GM19438 (cell line): ENCODE data around the gene SLC36A4.
A peak's percentile ranks its signal among the peaks of the same experiment; 100 is the strongest.
"Not testable (repeated sequence)": the region's sequence is repeated elsewhere in the genome, so short reads cannot be mapped to it uniquely, and the experiment has no call there.

Experiments
- ATAC-seq: cut with Tn5 transposase; IDR thresholded peaks from one replicate; pipeline ENCODE4 v1.9.1; 2021; ENCODE audit warnings: low read depth; ENCODE audit not compliant: unreplicated experiment

SLC36A4 gene

GRCh38 chr11:93197380-93198214 lies at the start of gene SLC36A4:
Gene SLC36A4, minus strand, starts transcription at chr11:93197991. Its CDS starts 159 bp downstream, at chr11:93197832.
- ATAC-seq = peak; percentile 92

DNA sequence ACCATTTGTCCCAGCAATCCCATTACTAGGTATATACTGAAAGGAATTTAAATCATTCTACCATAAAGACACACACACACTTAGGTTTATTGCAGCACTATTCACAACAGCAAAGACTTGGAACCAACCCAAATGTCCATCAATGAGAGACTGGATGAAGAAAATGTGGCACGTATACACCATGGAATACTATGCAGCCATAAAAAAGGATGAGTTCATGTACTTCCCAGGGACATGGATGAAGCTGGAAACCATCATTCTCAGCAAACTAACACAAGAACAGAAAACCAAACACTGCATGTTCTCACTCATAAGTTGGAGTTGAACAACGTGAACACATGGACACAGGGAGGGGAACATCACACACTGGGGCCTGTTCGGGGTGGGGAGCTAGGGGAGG lies 49.0 kb upstream of the SLC36A4 start:
- not testable (repeated sequence) for ATAC-seq

- ATAC-seq = no peak
Observed at GRCh38 chr11:93244018-93244417, 46.2 kb upstream of the SLC36A4 start.

GRCh38 chr11:93239966-93240365 lies 42.2 kb upstream of the SLC36A4 start:
- ATAC-seq = no peak

DNA sequence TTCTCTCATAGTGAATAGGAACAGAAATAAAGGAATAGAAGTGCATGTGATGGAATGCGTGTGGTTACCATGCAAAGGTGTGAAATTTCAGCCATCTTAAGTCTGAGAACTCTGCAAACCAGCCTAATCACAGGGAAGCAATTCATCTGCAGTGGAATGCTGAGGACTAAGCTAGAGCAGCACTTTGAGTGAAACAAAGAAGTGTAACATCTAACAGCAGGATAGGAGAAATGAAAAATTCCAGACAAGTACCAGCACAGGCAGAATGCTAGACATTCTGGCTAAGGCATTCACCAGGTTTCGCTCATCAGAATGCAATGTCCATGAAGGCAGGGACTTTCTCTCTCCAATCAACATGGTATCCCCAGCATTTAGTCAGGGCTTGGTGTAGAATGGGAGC lies 41.2 kb upstream of the SLC36A4 start:
- no peak for ATAC-seq

- peak; percentile 58 for ATAC-seq
Observed at GRCh38 chr11:93236741-93237675, 39.2 kb upstream of the SLC36A4 start.

DNA sequence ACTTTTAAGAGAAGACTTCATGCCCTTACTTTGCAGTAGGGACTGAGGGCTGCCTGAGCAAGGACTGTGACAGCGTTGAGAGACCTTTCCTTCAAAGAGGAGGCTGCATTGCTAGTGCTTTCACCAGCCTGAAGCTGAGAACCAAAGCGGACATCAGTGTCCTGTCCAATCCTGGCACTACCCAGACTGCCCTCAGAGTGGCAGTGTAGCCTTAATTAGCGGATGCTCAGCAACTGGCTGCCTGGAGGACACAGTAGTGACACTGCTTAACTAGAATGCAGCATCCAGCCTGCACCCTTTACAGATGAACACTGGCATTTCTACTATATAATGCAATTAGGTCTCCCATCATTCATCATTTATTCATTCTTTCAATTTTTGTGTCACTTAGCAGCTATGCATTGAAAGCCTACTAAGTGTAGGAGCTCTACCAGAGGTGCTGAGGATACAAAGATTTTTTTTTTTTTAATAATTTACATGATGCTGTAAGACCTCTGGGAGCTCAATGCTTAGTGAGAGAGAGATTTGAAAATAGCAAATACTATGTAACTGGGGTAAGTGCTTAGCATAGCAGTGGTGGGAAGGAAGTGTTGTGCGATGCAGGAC lies 36.9 kb upstream of the SLC36A4 start:
- peak; percentile 97 for ATAC-seq

DNA sequence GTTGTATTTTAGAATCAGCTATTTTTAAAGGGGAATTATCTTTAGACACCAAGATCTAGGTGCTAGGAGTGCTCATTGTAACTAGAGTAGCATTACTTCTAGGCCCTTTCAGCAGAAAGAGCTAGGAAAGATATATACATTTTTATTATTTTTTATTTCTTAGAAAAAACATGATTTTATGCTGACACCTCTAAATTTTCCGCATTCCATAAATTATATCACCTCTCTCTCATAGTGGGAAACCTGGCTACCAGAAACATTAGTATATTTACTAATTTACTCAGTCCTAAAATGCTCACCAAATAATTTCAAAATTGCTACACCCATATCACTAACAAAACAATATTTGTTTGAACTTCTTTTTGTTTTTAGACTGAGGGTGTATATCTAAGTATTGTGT lies 32.1 kb upstream of the SLC36A4 start:
- no peak for ATAC-seq

- ATAC-seq = no peak
Observed at GRCh38 chr11:93225662-93226061, 27.9 kb upstream of the SLC36A4 start.

- no peak for ATAC-seq
Observed at GRCh38 chr11:93221539-93221938, 23.7 kb upstream of the SLC36A4 start.

DNA sequence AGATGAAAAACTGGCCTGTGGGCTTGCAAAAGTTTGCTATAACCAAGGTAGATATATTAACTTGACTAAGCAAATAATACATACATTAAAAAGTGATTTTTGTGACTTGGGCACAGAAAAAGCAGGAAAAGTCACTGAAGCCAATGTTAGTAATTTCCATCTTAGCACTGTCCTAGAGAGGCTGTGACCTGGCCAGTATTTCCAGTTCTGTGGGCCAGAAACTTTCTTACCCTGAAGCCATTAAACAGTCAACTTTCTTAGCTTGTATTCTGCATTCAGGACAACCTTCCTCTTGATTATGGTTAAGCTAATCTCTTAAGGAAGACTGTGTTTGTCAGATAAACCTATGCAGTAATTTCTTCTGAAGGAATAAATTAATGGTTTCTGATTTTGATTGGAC lies 22.3 kb upstream of the SLC36A4 start:
- ATAC-seq = no peak

DNA sequence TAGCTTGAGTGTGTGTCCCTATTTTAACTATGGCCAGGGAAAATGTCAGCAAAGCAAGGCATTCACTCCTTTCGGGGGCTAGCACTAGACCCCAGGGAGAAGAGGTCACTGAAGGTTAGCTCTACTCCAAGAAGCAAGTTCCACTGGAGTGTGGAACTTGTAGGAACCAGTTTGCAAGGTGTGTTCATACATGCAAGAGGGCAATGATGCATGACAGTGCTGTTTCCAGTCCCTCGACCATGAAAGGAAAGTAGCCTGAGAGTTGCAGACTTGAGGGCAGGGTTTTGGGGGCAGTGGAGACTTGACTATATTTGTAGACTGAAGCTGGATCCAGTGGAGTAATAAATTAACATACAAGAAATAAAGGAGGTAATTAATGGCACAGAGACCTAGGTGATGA lies 21.6 kb upstream of the SLC36A4 start:
- ATAC-seq = no peak

- ATAC-seq = no peak
Observed at GRCh38 chr11:93216511-93217101, 18.8 kb upstream of the SLC36A4 start.

DNA sequence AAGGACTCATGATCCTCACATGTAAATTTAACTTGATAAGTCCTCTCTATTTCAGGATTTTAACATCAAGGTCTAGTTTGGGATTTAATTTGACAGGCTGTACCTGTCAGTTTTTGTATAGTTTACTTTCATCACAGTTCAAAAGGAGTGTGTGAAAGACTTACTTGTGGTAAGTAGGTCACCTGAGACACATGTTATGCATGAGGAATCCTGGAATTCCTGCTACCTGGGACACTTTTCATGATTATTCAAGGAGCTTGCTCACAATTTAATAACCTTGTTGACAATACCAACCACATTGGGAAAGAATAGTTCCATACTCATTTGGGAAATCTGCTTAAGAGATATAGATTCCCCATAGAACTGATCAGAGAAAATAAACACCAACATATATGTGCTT lies 15.8 kb upstream of the SLC36A4 start:
- no peak for ATAC-seq

DNA sequence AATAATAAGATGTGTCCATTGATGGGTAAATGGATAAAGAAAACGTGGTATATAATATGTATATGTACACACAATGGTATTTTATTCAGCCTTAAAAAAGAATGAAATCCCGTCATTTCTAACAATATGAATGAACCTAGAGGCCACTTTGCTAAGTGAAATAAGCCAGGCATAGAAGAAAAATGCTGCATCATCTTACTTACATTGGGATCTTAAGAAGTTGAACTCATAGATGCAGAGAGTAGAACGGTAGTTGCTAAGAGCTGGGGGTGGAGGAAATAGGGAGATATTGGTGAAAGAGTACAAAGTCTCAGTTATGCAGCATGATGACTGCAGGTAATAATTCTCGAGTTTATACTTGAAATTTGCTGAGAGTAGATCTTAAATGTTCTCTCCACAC lies 14.3 kb upstream of the SLC36A4 start:
- no peak for ATAC-seq

- ATAC-seq = no peak
Observed at GRCh38 chr11:93209466-93209865, 11.7 kb upstream of the SLC36A4 start.

DNA sequence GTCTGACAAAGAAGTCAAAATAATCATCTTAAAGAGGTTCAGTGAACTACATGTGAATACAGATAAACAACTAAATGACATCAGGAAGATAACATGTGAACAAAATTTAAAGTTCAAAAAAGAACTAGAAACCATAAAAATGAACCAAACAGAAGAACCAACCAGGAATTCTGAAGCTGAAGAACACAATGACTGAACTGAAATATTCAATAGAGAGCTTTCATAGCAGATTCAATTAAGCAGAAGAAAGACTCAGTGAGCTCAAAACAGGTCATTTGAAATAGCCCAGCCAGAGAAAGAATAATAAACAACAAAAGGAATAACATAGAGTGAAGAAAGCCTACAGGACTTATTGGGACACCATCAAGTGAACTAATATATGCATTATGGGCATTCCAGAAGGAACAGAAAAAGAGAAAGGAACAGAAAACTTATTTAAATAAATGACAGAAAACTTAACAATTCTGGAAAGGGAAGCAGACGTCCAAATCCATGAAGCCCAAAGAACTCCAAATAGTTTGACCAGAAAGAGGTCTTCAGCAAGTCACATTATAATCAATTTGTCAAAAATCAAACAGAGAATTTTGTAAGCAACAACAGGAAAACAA lies 11.0 kb upstream of the SLC36A4 start:
- no peak for ATAC-seq

- no peak for ATAC-seq
Observed at GRCh38 chr11:93199616-93200015, 1.8 kb upstream of the SLC36A4 start.

DNA sequence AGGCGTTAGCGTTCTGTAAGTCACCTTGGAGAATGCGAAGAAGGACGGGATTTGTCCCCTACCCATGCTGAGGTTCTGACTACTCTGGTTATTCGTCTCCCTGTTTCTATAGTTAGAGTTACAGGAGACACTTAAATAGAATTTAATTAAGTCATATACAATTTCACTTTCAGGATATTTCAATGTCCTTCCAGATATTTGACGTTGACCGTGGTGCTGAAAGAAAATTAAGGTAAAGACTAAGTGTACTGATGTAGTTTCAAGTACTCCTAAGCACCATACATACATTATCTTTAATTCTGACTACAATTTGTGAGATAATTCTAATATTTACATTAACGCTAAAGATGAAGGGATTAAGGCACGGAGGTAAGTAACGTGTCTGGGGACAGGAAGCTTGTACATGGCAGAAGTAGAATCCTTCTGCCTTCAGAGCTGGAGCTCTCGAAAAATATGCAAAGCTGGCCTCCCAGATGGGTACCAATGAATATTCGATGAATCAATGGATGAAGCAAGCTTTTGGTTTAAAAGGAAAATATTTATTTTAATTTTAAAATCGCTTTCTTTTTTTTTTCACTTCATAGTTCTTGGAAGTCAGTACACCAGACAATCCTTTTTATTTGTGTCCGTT lies 539 bp upstream of the SLC36A4 start:
- ATAC-seq = no peak
